Upper lobe of left lung (tissue), 4 donors: ENCODE measurements around the gene PLAA.

Experiments
- EP300 ChIP-seq, 4 donors: sonication (generic); formaldehyde crosslinking; IDR thresholded peaks; one replicate each; pipeline ENCODE4 v1.5.1; 2017; ENCODE audit warnings: antibody characterized with exemption in 4 of 4, control low read depth in 2 of 4
- POLR2A ChIP-seq, 4 donors: fragments of 450-650 bp; IDR thresholded peaks; one replicate each; pipeline ENCODE4 v1.5.1; 2016 to 2017; ENCODE audit warnings: antibody characterized with exemption in 4 of 4, mild to moderate bottlenecking in 2 of 4
- POLR2AphosphoS5 ChIP-seq, 2 donors: sonication (generic); formaldehyde crosslinking; IDR thresholded peaks; one replicate each; pipeline ENCODE4 v1.5.1; 2017; ENCODE audit warnings: antibody characterized with exemption in 2 of 2
- TF ChIP-seq, protein P1 (sequence below), 6 experiments: fragments of 450-650 bp in 4 of 6; fragments of 200-600 bp in 2 of 6; sonication (generic) in 2 of 6; IDR thresholded peaks; one replicate each; pipeline ENCODE4 v1.5.1; 2016 to 2019; ENCODE audit warnings: antibody characterized with exemption in 6 of 6

DNA sequence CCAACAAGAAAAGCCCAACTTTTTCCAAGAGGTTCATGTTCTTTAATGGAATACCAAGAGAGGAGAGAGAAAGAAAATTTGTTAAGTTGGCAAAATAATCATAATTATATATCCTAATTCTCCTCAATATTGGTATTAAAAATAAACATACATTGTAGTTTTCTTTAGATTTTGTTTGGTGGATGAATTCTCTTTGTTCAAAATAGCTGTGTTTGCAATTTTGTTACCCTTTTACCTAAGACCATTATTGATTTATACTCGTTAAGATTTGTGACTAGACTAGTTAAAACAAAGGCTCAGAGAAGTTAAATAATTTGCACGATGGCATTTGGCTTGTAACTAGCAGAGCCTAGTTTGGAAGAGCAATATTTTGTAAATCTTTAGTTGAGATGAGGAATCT is 48.8 kb upstream of the PLAA start:
- TF ChIP-seq POLR2AphosphoS5 (IDR thresholded peaks at IDR 0.05) (no peak), EP300 (IDR thresholded peaks at IDR 0.05) (no peak), POLR2A (IDR thresholded peaks at IDR 0.05) (no peak)
- TF ChIP-seq, protein P1, sequence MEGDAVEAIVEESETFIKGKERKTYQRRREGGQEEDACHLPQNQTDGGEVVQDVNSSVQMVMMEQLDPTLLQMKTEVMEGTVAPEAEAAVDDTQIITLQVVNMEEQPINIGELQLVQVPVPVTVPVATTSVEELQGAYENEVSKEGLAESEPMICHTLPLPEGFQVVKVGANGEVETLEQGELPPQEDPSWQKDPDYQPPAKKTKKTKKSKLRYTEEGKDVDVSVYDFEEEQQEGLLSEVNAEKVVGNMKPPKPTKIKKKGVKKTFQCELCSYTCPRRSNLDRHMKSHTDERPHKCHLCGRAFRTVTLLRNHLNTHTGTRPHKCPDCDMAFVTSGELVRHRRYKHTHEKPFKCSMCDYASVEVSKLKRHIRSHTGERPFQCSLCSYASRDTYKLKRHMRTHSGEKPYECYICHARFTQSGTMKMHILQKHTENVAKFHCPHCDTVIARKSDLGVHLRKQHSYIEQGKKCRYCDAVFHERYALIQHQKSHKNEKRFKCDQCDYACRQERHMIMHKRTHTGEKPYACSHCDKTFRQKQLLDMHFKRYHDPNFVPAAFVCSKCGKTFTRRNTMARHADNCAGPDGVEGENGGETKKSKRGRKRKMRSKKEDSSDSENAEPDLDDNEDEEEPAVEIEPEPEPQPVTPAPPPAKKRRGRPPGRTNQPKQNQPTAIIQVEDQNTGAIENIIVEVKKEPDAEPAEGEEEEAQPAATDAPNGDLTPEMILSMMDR (IDR thresholded peaks at IDR 0.05) = no peak
